ENCODE data around the gene DMRT3. TPM values are rescaled to one million over a fixed set of nuclear protein-coding genes. Genes with fewer than 3 reads are reported as not detected.

DMRT3 gene, protein sequence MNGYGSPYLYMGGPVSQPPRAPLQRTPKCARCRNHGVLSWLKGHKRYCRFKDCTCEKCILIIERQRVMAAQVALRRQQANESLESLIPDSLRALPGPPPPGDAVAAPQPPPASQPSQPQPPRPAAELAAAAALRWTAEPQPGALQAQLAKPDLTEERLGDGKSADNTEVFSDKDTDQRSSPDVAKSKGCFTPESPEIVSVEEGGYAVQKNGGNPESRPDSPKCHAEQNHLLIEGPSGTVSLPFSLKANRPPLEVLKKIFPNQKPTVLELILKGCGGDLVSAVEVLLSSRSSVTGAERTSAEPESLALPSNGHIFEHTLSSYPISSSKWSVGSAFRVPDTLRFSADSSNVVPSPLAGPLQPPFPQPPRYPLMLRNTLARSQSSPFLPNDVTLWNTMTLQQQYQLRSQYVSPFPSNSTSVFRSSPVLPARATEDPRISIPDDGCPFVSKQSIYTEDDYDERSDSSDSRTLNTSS
- 0.22 TPM for total RNA-seq

DNA sequence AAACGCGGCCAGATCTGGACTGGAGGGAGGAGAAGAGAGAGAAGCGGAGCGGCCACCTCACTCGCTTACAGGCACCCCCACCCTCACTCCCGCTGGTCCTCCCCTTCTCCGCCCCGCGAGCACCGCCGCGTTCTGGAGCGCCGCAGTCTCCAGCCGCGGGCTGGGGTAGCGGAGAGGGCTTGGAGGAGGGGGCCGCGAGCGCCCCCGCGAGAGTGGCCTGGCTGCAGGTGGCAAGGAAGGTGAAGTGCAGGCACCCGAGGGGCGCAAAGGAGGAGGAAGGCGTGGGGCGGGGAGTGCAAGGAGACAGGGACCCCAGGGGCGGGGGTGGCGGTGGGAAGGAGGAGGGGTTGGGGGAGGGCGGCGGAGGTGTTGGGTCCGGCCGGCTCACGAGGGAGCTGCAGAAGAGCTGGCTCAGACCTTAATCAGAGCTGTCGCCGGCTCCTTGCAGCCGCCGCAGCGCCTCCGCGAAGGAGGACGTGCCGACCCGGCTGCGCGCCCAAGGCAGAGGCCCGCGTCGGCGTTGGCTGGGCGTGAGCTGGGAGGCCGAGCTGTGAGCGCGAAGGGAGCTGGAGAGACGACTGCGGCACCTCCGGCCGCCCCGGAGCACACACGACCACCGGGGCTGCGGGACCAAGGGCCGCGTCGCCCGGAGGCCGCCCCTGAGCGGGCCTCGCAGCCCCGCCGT lies at the start of gene DMRT3:
Gene DMRT3, plus strand, starts transcription at position 398 of the 685 bp plus-strand sequence. CDS start 347 bp downstream, outside the sequence.

Other genes starting within 250 kb of the DMRT3 start
- gene DMRT1, start 135.0 kb upstream of the DMRT3 start, total RNA-seq: not detected
- gene DMRT2, start 73.7 kb downstream of the DMRT3 start, total RNA-seq: 2.7 TPM

All from camera-type eye (tissue), 1 donor.